HL-60 (cell line): ENCODE results near the gene RPL27A.

Experiments
- POLR2AphosphoS5 ChIP-seq: IDR thresholded peaks from 2 replicates; pipeline ENCODE4 v1.6.1; 2012; ENCODE audit warnings: low read depth
- TF ChIP-seq, protein P1 (sequence below): IDR thresholded peaks from one replicate; pipeline ENCODE4 v1.5.1; 2011; ENCODE audit warnings: low read length, control low read depth, inconsistent platforms; ENCODE audit not compliant: insufficient read depth
- TF ChIP-seq, protein P2 (sequence below): IDR thresholded peaks from 2 replicates; pipeline ENCODE4 v1.6.1; 2012; ENCODE audit warnings: low read depth; ENCODE audit not compliant: insufficient replicate concordance

DNA sequence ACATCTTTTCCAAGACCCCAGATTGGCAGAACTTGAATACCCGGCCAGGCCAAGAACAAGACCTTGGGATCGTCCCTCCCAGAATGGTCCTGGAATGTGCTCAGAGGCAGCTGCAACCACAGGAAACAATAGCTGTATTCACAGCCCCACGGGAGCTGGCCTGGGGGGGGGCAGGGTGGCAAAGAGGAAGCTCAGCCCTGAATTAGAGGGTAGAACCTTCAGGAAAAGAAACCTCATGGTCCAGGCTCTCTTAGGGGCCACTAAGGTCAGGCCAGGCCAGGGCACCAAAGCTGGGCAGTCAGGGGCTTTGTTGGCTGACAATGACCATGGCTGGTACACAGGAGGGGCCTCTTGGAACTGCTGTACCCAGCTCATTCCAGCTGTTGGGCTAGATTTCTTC lies 17.3 kb downstream of the RPL27A start:
- TF ChIP-seq, protein P1, sequence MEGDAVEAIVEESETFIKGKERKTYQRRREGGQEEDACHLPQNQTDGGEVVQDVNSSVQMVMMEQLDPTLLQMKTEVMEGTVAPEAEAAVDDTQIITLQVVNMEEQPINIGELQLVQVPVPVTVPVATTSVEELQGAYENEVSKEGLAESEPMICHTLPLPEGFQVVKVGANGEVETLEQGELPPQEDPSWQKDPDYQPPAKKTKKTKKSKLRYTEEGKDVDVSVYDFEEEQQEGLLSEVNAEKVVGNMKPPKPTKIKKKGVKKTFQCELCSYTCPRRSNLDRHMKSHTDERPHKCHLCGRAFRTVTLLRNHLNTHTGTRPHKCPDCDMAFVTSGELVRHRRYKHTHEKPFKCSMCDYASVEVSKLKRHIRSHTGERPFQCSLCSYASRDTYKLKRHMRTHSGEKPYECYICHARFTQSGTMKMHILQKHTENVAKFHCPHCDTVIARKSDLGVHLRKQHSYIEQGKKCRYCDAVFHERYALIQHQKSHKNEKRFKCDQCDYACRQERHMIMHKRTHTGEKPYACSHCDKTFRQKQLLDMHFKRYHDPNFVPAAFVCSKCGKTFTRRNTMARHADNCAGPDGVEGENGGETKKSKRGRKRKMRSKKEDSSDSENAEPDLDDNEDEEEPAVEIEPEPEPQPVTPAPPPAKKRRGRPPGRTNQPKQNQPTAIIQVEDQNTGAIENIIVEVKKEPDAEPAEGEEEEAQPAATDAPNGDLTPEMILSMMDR, result no peak
- no peak for TF ChIP-seq POLR2AphosphoS5
- TF ChIP-seq, protein P2, sequence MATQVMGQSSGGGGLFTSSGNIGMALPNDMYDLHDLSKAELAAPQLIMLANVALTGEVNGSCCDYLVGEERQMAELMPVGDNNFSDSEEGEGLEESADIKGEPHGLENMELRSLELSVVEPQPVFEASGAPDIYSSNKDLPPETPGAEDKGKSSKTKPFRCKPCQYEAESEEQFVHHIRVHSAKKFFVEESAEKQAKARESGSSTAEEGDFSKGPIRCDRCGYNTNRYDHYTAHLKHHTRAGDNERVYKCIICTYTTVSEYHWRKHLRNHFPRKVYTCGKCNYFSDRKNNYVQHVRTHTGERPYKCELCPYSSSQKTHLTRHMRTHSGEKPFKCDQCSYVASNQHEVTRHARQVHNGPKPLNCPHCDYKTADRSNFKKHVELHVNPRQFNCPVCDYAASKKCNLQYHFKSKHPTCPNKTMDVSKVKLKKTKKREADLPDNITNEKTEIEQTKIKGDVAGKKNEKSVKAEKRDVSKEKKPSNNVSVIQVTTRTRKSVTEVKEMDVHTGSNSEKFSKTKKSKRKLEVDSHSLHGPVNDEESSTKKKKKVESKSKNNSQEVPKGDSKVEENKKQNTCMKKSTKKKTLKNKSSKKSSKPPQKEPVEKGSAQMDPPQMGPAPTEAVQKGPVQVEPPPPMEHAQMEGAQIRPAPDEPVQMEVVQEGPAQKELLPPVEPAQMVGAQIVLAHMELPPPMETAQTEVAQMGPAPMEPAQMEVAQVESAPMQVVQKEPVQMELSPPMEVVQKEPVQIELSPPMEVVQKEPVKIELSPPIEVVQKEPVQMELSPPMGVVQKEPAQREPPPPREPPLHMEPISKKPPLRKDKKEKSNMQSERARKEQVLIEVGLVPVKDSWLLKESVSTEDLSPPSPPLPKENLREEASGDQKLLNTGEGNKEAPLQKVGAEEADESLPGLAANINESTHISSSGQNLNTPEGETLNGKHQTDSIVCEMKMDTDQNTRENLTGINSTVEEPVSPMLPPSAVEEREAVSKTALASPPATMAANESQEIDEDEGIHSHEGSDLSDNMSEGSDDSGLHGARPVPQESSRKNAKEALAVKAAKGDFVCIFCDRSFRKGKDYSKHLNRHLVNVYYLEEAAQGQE, result no peak
